GM12878 (cell line): ENCODE measurements around the gene UNCX.

Source experiments
- FOS ChIP-seq: IDR thresholded peaks from 3 replicates; pipeline ENCODE4 v1.6.1; 2011; ENCODE audit warnings: borderline replicate concordance; ENCODE audit not compliant: insufficient read length; ENCODE audit errors: extremely low read depth
- ZZZ3 ChIP-seq: IDR thresholded peaks from 2 replicates; pipeline ENCODE4 v1.6.1; 2011; ENCODE audit warnings: low read depth; ENCODE audit not compliant: control insufficient read depth, insufficient read length
- TF ChIP-seq, protein P1 (sequence below), 3 experiments: IDR thresholded peaks in 2 of 3; conservative IDR thresholded peaks in 1 of 3; 2 replicates each; pipeline ENCODE4 v1.5.1; 2011; ENCODE audit warnings: low read depth in 3 of 3, low read length in 3 of 3, mild to moderate bottlenecking in 3 of 3, control low read depth in 2 of 3, moderate library complexity in 2 of 3, inconsistent platforms in 1 of 3, mixed read lengths in 1 of 3; ENCODE audit not compliant: control insufficient read depth in 2 of 3, insufficient read depth in 1 of 3; ENCODE audit errors: extremely low read depth in 1 of 3

DNA sequence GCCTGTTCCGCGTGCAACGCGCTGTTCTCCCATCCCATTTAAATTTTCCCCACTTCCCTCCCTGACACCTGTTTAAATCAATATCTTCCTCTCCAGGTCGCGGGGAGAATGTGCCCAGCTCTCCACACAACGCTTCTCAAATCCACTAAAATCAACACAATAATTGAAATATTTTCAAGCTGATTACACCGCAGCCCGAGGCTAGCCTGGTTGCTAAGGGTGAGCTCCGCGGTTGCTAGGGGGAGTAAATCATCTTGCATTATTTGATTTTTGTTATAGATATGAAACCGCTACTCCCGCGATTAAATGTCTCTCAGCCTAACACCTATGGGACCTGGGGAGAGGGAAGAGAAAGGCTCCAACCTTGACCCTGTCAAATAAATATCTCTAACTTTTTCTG is 36.2 kb downstream of the UNCX start:
- no peak for TF ChIP-seq ZZZ3
- TF ChIP-seq, protein P1, sequence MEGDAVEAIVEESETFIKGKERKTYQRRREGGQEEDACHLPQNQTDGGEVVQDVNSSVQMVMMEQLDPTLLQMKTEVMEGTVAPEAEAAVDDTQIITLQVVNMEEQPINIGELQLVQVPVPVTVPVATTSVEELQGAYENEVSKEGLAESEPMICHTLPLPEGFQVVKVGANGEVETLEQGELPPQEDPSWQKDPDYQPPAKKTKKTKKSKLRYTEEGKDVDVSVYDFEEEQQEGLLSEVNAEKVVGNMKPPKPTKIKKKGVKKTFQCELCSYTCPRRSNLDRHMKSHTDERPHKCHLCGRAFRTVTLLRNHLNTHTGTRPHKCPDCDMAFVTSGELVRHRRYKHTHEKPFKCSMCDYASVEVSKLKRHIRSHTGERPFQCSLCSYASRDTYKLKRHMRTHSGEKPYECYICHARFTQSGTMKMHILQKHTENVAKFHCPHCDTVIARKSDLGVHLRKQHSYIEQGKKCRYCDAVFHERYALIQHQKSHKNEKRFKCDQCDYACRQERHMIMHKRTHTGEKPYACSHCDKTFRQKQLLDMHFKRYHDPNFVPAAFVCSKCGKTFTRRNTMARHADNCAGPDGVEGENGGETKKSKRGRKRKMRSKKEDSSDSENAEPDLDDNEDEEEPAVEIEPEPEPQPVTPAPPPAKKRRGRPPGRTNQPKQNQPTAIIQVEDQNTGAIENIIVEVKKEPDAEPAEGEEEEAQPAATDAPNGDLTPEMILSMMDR (IDR thresholded peaks at IDR 0.05 in 2 of 3, conservative IDR thresholded peaks at IDR 0.05 in 1 of 3; ENCODE audit: control insufficient read depth in 2 of 3, extremely low read depth in 1 of 3, insufficient read depth in 1 of 3, low read depth in 3 of 3, low read length in 3 of 3), result no peak
- TF ChIP-seq FOS, result no peak
